NCI-H748 (cell line): Measurements from ENCODE around the gene TFF1.

Experiments used
- DNase-seq: peaks from one replicate; lab custom pipeline; 2025; ENCODE audit not compliant: unreplicated experiment; lab: John Stamatoyannopoulos, UW

The TFF1 gene

DNA sequence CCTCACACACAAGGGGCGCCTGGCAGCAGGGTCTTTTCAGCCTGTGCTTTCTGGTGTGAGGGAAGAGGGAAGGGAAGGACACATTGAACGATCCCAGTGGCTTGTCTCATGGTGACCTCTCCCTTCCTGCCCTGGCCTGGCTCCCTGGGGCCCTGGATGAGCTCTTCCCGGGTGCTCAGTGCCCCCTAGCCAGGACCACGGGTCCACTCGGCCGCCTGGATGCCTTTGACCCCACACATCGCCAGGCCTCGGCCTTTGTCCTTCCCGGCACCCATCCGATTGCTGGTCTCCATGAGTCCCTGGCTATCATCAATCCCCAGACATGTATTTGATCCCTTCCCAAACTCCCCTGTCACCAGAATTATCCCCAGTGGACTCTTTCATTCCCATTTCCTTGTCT, 45.1 kb downstream of the TFF1 start:
- no peak for DNase-seq

DNA sequence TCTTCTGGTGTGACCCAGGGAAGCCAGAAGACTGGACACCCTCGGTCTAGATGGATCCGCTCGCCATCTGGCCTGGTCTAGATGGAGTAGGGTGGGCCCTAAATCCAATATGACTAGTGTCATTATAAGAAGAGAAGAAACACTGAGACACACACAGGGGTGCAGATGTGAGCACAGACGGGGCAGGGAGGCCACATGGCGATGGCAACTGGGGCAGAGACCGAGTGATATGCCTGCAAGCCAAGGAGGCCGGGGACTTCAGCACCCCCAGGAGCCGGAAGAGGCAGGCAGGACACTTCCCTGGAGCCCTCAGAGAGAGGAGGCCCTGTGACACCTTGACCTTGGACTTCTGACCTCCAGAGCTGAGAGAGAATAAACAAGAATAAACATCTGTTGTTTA, 45.5 kb downstream of the TFF1 start:
- no peak for DNase-seq

DNA sequence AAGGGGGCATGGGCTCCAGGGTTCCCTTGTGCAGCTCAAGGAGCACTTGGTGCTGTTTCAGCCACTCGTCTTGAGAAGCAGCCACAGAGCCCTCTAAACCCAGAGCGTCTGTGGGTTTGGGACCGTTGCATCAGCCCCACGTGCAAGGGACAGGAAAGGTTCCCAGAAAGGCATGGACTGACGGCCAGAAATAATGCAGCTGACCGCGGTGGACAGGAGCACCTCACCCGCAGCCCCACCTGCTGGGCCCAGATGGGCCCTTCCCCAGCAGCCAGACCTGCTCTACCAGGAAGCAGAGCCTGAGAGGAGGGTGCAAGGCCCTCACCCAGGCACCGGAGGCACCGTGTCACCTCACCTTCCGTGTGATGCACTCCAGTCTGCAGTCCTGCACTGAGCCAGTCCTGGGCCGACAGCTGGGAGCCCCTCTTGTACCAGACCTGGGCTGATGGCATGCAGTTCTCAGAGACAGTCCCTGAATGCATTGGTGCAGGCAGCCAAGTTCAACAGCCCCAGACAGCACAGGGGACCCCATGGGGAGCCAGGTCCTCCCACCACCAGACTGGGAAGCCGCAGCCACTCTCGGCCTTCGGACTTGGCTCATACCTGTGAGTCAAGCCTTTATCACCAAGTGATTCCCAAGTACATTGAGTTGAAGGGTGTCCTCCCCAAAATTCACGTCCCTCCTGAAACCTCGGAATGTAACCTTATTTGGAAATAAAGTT, 46.3 kb downstream of the TFF1 start:
- no peak for DNase-seq

DNA sequence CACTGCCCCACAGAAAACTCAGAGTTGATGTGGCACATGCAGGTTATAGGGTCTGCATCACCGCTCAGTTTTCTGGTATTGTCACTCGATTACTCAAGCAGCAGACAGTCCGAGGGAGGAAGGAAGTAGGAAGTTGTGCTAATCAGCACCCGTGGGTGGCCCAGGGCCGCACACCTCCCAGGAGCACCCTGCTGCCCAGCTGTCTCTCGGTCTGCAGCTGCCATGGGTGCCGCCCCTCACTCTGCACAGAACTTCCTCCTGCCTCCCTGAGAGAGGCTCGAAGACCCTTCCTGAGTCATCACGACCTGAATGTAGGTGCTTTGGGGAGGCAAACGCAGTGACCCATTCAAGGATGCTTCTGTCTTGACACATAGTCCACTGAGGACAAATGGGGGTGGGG, 47.0 kb downstream of the TFF1 start:
- DNase-seq: no peak

DNA sequence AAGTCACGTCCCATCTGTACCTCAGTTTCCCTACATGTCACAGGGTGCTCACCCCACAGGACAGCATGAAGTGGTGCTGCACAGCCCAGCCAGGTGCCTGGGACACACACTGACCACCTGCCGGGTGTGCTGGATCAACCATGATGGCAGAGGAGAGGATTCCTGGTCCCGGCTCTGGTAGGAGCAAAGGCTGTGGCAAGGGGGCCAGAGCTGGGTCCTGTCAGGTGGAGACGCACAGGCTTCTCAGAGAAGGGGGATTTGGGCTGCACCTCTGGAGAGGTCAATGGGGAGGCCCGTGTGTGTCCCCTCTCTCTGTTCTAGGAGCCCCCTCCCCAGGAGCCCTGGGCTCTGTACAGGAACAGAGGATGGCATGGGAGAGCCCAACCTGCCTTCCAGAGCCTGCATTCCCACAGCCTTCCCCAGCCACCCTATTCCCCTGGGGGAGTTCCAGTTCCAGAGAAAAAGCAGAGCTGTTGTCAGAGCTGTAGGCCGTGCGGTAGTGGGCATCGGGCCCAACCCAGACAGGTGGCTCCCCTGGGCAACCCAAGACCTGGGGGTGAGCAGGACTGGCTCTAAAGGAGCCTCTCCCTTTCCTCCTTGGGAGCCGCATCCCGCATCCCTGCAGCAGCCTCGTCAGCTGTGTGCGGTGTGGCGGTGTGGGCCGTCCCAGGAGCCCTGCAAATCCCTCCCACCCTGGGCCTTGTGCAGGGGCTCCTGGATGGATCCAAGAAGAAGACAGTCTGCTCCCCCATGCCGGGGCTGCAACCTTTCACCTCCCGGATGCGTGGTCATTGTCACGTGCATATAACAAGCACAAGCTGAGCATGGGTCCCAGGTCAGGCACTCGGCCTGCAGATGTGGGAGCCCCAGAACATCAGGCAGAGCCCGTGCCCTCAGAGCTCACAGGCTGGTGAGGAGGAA, 48.2 kb downstream of the TFF1 start:
- DNase-seq: peak; percentile 20

DNA sequence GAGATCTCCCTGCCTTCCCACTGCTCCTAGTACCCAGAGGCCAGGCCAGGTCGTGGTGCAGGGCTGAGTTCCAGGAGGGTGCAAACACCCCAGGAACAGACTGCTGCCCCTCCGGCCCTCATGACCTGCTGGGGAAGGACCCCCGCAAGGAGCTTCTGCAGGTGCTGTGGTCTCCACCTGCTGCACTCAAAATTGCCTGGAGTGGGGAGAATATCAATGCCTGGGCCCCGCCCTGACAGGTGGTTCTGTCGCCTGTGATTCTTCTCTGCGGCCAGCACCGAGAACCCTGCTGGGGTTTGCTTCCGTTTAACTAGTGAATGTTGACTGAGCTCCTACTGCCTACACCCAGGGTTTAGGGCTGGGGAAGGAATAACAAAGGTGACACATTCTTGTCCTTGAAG, 49.0 kb downstream of the TFF1 start:
- peak; percentile 95 for DNase-seq

DNA sequence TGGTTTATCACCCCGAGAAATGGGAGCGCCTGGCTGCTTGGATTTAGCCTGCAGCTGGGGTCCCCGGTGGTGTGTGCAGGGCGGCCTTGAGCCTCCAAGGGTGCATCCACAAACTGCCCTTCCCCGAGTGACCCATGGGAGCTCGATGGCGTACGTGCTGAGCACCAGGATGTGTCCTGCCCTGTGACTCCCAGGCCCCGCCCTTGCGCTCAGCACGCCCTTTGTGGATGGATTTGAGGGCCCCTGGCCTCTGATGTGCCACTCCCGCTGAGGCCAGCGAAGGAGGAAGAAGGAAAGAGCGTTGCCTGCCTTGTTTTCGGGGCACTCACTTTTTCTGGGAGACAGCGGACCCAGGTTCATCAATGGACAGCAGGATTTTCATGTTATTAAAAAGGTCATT, 49.4 kb downstream of the TFF1 start:
- peak; percentile 76 for DNase-seq

DNA sequence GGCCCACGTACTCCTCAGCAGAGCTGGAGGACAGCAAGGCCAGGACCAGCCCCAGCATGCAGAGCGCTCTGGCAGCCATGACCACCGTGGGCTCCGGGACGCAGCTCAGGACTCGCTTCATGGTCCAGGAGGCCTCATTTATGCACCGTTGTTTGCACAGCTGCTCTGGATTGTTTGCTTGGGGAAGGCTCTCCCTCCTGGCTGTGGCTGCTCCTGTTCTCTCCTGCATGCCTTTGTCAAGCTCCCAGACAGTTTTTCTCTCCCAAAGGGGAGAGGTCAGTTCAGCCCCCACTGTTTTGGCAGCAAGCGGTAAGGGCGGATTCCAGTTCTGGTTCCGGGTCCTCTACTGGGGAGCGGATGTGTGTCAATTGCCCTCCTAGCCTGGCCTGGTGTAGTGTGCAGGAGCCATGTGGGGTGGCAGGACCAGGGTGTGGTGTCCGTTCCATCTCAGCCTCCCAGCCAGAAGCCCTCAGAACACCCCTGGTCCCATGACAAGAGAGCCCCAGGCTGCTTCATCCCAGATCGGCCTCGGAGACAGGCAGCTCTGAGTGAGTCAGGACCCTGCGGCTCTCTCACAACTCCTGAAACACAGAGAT, 50.9 kb downstream of the TFF1 start, which contains the start of gene TFF3:
Gene TFF3, minus strand, starts transcription at position 114 of the 596 bp plus-strand sequence. Its CDS starts 35 bp downstream, at position 79.
- DNase-seq: peak; percentile 99

DNA sequence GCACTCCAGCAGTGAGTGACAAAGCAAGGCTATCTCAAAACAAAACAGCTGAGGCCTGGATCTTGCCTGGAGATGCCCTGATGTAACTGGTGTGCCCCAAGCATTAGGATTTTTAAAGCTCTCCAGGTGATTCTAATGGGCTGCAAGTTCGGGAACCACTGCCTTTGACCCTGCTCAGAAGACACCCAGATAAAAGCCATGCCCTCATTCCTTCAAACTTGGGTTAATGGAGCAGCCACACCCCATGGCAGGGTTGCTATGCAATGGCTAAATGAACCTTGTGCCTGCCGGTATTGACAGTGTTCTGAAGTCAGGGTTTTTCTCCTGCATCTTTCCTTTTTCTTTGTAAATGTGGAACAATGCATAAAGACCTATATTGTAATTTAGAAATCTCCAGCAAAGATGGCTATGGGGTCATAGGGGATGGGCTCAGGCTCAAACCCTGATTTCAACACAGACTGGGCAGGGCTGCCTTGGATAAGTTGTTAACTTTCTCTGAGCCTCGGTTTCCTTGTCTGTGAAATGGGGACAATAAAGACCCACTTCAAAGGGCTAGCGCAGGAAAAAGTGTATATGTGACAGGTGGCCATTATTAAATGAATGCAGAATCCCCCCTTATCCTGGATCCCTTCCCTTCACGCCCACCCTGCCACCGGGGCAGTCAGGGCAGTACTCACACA, 51.6 kb downstream of the TFF1 start:
- peak; percentile 12 for DNase-seq

DNA sequence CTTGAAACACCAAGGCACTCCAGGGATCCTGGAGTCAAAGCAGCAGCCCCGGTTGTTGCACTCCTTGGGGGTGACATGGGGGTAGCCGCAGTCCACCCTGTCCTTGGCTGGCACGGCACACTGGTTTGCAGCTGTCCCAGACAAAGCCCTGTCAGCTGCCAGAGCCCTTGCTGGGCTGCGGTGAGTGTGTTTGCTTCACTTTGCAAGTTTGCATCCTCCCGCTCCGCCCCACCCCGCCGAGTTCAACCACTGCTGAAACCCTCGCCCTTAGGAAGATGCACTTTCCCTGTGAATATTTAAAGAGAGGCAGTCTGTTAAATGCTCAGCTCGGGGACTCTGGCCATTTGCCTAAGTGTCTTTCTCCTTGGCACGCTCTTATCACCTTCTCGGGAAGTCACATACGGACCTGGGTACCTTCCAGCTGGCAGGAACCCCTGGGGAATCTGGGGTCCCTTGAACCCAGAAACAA, 52.8 kb downstream of the TFF1 start:
- peak; percentile 93 for DNase-seq

DNA sequence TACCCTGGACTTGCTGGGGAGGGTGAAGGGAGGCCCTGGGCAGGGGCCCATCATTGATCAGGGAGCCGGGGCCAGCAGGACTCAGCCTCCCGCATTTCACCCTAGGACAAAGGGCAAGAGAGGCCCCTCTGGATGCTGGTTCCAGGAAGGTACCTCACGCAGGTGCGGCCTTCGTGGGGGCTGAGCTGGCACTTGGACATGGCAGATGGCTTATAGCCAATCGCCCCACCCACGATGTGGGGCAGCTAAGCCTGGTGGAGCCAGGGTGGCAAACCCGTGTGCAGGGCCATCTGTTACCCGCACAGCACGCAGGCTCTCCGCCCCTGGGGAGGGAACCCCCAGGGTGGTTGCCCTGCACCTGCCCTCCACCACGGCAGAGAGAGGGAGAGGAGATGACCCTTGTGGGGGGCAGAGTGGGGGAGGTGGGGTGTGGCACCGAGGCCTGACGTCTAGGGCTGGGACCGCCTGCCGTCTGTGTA, 53.7 kb downstream of the TFF1 start:
- DNase-seq: peak; percentile 61
